ENCODE results near the gene F5. TPM values are rescaled to one million over a fixed set of nuclear protein-coding genes. Genes with fewer than 3 reads are reported as not detected.

F5 gene
- total and polyA plus RNA-seq, 2 of the 13 experiments (the other 11 are each of a cell fraction or from before 2014, with no cell fraction given), result 38.3 to 64.0 TPM

DNA sequence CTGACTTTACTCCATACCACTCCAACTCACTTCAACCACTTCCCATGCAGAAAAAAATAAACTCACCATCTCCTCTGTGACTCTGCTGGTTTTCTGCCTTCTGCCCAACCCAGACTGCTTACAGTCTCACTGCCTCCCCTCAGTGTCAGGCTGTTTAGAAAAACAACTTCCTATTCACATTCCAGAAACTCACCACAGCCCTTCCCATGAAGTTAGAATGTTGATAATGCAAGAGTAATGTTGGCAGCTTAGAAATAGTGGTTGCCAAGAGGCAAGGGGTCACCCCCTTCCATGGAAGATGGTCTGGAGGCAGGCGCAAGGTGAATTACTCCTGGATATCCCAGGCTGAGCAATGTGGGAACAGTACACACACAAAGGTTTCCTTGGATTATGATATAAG is 43.7 kb upstream of the F5 start, which contains the start of gene SELP (continued):
- TF ChIP-seq, protein P1, sequence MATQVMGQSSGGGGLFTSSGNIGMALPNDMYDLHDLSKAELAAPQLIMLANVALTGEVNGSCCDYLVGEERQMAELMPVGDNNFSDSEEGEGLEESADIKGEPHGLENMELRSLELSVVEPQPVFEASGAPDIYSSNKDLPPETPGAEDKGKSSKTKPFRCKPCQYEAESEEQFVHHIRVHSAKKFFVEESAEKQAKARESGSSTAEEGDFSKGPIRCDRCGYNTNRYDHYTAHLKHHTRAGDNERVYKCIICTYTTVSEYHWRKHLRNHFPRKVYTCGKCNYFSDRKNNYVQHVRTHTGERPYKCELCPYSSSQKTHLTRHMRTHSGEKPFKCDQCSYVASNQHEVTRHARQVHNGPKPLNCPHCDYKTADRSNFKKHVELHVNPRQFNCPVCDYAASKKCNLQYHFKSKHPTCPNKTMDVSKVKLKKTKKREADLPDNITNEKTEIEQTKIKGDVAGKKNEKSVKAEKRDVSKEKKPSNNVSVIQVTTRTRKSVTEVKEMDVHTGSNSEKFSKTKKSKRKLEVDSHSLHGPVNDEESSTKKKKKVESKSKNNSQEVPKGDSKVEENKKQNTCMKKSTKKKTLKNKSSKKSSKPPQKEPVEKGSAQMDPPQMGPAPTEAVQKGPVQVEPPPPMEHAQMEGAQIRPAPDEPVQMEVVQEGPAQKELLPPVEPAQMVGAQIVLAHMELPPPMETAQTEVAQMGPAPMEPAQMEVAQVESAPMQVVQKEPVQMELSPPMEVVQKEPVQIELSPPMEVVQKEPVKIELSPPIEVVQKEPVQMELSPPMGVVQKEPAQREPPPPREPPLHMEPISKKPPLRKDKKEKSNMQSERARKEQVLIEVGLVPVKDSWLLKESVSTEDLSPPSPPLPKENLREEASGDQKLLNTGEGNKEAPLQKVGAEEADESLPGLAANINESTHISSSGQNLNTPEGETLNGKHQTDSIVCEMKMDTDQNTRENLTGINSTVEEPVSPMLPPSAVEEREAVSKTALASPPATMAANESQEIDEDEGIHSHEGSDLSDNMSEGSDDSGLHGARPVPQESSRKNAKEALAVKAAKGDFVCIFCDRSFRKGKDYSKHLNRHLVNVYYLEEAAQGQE (IDR thresholded peaks at IDR 0.05; ENCODE audit: borderline replicate concordance in 1 of 2, low read depth in 1 of 2, low read length in 2 of 2), result no peak
- TF ChIP-seq FOXK2 (IDR thresholded peaks at IDR 0.05), result no peak
- TF ChIP-seq PCBP1 (IDR thresholded peaks at IDR 0.05; ENCODE audit: borderline replicate concordance, low read depth, low read length), result no peak

DNA sequence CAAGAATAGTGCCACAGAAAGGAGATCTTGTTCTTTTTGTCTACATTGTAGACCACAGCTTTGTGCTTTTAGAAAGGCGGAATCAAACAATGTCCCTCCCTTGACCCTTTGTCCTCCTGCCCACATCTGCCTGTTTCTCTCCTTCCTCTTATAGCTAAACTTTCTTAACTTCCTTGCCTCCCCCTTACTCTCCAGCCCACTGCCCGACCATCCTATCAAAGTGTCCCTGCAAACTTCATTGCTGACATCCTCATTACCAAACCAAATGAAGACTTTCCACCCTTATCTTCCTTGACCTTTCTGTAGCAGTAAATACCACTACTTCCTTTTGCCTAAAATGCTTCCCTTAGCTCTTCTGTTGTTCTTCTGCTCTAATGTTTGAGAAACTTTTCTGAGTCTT is 38.6 kb upstream of the F5 start:
- Histone ChIP-seq H3K9me3 (ENCODE audit: low read length) (no peaks in the 10 kb centered on the region), H2AFZ (ENCODE audit: low read length) (no peak overlapping the region), H4K20me1 (ENCODE audit: insufficient read depth, low read length) (no peaks in the 10 kb centered on the region), H3K36me3 (replicated peaks in 1 of 2; ENCODE audit: control insufficient read depth in 1 of 2, insufficient read depth in 2 of 2, low read length in 2 of 2) (no peaks in the 10 kb centered on the region), H3K27ac (ENCODE audit: extremely low read length, insufficient read depth, low read length) (no peak overlapping the region), H3K4me3 (replicated peaks in 1 of 3; ENCODE audit: insufficient read depth in 1 of 3, low read depth in 2 of 3, low read length in 3 of 3) (no peak overlapping the region), H3K4me1 (ENCODE audit: insufficient read depth, low read length) (no peaks in the 10 kb centered on the region), H3K4me2 (ENCODE audit: low read depth, low read length) (no peak overlapping the region), H3K27me3 (ENCODE audit: control insufficient read depth in 1 of 2, insufficient read depth in 2 of 2, low read length in 2 of 2) (peaks cover 2 to 8% of the 10 kb centered on the region in 2 experiments; a peak in 1 of 5 replicates), H3K9ac (ENCODE audit: insufficient read depth, low read depth, low read length) (no peak overlapping the region), H3K79me2 (ENCODE audit: insufficient read depth, low read length) (no peaks in the 10 kb centered on the region)
- DNase-seq (ENCODE audit: low spot score) (no peak), ATAC-seq (no peak), FAIRE-seq (no peak)
- no TSS peak for BruUV-seq (replicated peaks)
- POLR2A ChIA-PET, result no interaction called here
- in situ Hi-C loops (cut with HindIII; ENCODE audit: extremely low pct_ligation_motif_present, low pct_unique_long_range_greater_than_20kb), result no loop called here
- 47% methylated on average over 2 of the region's 2 CpGs for WGBS (ENCODE audit: low lambda C conversion rate)
- CTCF ChIA-PET (ENCODE audit: low intra/inter-chr PET ratio, low total read pairs), result no interaction called here
- intact Hi-C loops (cut with micrococcal nuclease; ENCODE audit: unreplicated experiment), result no loop called here
- no peak for TF ChIP-seq TARDBP (CRISPR knock-in tag; IDR thresholded peaks at IDR 0.05)
- TF ChIP-seq, protein P2, sequence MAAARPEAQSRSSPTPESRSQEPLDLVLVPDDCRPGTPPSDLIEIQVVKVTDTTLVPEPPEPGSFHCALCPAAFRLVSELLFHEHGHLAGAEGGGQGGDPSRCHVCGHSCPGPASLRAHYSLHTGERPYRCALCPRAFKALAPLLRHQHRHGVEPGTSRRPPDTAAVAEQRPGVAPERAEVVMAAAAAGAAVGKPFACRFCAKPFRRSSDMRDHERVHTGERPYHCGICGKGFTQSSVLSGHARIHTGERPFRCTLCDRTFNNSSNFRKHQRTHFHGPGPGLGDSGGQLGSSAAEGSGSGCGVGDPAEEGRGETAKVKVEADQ (CRISPR knock-in tag; IDR thresholded peaks at IDR 0.05; ENCODE audit: borderline replicate concordance), result no peak
- no peak for TF ChIP-seq BCL6 (CRISPR knock-in tag; IDR thresholded peaks at IDR 0.05)
- TF ChIP-seq ZNF460 (CRISPR knock-in tag; IDR thresholded peaks at IDR 0.05; ENCODE audit: borderline replicate concordance), result no peak
- no peak for TF ChIP-seq ZNF724P (CRISPR knock-in tag; IDR thresholded peaks at IDR 0.05; ENCODE audit: borderline replicate concordance)
- TF ChIP-seq, protein P3, sequence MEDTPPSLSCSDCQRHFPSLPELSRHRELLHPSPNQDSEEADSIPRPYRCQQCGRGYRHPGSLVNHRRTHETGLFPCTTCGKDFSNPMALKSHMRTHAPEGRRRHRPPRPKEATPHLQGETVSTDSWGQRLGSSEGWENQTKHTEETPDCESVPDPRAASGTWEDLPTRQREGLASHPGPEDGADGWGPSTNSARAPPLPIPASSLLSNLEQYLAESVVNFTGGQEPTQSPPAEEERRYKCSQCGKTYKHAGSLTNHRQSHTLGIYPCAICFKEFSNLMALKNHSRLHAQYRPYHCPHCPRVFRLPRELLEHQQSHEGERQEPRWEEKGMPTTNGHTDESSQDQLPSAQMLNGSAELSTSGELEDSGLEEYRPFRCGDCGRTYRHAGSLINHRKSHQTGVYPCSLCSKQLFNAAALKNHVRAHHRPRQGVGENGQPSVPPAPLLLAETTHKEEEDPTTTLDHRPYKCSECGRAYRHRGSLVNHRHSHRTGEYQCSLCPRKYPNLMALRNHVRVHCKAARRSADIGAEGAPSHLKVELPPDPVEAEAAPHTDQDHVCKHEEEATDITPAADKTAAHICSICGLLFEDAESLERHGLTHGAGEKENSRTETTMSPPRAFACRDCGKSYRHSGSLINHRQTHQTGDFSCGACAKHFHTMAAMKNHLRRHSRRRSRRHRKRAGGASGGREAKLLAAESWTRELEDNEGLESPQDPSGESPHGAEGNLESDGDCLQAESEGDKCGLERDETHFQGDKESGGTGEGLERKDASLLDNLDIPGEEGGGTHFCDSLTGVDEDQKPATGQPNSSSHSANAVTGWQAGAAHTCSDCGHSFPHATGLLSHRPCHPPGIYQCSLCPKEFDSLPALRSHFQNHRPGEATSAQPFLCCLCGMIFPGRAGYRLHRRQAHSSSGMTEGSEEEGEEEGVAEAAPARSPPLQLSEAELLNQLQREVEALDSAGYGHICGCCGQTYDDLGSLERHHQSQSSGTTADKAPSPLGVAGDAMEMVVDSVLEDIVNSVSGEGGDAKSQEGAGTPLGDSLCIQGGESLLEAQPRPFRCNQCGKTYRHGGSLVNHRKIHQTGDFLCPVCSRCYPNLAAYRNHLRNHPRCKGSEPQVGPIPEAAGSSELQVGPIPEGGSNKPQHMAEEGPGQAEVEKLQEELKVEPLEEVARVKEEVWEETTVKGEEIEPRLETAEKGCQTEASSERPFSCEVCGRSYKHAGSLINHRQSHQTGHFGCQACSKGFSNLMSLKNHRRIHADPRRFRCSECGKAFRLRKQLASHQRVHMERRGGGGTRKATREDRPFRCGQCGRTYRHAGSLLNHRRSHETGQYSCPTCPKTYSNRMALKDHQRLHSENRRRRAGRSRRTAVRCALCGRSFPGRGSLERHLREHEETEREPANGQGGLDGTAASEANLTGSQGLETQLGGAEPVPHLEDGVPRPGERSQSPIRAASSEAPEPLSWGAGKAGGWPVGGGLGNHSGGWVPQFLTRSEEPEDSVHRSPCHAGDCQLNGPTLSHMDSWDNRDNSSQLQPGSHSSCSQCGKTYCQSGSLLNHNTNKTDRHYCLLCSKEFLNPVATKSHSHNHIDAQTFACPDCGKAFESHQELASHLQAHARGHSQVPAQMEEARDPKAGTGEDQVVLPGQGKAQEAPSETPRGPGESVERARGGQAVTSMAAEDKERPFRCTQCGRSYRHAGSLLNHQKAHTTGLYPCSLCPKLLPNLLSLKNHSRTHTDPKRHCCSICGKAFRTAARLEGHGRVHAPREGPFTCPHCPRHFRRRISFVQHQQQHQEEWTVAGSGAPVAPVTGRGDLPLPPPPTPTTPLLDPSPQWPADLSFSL (CRISPR knock-in tag; IDR thresholded peaks at IDR 0.05), result no peak
- TF ChIP-seq ZNF891 (CRISPR knock-in tag; IDR thresholded peaks at IDR 0.05), result no peak
- TF ChIP-seq ZNF883 (CRISPR knock-in tag; IDR thresholded peaks at IDR 0.05; ENCODE audit: not compliant biosample characterization), result no peak
- no peak for TF ChIP-seq SP140L (CRISPR knock-in tag; IDR thresholded peaks at IDR 0.05; ENCODE audit: borderline replicate concordance)
- TF ChIP-seq ZFP82 (CRISPR knock-in tag; IDR thresholded peaks at IDR 0.05; ENCODE audit: borderline replicate concordance), result no peak

All from HepG2 (cell line).